ENCODE results near the gene TCFL5.

Gene TCFL5

DNA sequence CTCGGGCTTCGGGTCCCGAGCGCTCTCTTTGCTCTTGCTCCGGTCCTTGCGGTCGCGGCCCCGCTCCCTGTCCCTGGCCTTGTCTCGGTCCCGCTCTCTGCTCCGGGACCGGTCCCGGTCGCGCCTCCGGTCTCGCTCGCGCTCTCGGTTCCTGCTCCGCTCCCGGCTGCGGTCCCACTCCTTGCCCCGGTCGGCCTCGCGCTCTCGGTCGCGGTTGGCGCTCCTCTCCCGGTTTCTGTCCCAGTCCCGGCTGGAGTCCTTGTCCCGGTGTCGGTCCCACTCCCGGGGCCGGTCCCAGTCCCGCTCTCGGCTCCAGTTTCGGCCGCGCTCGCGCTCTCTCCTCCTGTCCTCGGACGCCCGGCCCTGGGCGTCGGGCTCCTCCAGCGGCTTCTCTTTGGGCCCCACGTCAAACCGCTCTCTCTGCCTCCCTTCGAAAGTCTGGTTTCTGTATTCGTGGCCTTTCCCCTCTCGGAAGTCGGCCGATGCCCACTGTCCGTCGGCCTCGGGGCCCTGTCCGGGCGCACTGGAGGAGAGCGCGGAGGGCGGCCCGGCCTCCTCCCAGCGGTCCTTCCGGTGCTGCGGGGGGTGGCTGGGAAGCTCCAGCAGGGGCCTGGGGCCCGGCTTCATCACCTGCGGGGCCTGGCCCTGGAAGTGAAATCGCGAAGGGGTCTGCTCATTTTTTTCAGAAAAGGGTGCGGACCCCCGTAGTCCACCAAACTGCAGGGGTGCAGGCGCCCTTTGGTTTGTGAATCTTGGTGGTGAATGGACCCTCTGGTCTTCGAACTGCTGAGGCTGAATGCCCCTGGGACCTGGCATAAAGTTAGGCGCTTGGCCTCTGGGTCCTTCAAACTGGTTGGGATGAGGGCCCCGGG lies 17.9 kb upstream of the TCFL5 start:
- Mint-ChIP-seq H3K4me3 (no peak overlapping the region), H3K27me3 (ENCODE audit: low read depth, poor library complexity) (peaks cover 12% of the 10 kb centered on the region), H3K36me3 (ENCODE audit: low read depth) (peaks cover 25% of the 10 kb centered on the region), H3K27ac (no peak overlapping the region), H3K9me3 (peaks cover 4% of the 10 kb centered on the region), H3K4me1 (peaks cover 53% of the 10 kb centered on the region)
- TF ChIP-seq CTCF (IDR thresholded peaks at IDR 0.05): no peak
- no peak for DNase-seq

DNA sequence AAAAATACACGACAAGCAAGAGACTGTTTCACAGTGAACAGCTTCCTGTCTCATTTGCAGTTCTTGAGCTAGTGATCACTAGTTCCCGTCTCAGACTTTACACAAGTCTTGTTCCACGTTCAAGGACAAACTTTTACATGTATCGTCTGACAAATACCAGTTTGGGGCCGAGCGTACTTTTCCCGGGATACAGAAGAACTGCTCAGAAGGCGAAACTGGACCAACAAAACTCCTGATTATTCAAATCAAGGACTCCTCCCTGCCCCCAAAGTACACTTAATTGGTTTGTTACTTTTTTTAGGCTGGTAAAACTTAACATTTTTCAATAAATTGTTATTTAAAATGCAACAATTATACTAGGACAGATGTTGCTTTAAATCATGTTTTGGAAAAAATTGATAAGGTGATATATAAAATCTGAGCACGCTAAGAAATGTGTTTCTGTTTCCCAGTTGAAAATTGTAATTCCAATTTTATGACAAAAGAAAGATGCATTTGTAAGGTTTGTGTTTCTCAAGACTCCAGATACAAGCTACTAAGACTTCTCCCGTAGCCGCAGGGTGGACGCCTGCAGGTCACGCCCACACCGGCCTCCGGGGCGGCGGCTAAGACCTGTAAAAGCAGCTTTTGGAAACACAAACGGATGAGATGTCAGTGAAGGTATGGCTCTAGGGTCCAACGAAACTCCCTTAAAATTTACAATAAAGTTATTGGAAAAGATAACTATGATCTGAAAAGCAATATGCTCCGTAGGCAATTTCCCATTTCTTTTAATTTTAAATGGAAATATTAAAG lies 16.8 kb upstream of the TCFL5 start:
- H3K27me3 Mint-ChIP-seq (ENCODE audit: low read depth, poor library complexity): peaks cover 12% of the 10 kb centered on the region
- DNase-seq: no peak
- peaks cover 22% of the 10 kb centered on the region for H3K36me3 Mint-ChIP-seq (ENCODE audit: low read depth)
- TF ChIP-seq CTCF (IDR thresholded peaks at IDR 0.05): no peak
- H3K4me1 Mint-ChIP-seq: peaks cover 54% of the 10 kb centered on the region
- no peak overlapping the region for H3K27ac Mint-ChIP-seq
- H3K4me3 Mint-ChIP-seq: no peak overlapping the region
- peaks cover 8% of the 10 kb centered on the region for H3K9me3 Mint-ChIP-seq

DNA sequence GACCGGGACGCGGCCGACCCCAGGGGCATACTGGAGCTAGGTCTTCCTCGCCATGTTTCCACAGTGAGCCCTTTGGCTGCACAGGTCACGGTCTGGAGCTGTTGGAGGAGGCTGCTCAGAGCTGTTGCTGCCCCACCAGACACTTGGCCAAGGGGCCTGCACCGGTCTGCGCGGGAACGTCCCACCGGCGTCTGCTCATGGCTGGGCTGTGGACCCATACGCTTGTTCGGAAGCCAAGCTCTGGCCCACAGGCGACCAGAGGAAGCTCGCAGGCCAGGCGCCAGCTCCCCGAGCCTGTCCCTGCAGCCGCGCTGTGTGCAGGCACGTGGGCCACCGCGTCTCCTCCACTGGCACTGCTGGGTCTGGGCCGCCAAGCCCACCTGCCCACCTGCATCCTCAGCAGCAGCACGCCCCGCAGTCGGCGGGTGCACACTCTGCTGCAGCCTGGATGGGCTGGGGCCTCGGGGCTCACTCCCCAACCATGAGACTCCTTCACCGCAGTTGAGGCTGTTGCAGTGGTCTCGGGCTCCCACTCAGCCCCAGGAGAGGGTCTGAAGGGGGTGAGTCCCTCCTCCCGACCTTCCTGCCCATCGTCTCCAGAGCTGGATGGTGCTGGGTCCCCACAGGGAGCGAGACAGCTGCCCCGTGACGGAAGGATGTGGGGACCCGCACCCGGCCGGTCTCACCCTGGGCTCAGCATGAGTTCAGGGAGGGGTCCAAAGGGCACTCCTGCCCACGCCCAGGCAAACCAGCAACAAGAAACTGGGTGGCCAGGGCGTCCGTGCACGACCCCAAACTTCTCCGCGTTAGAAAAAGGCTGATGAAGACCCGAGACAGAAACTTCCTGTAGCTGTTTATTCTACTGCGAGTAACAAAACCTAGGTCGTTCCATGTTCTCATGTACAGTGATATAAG lies 15.5 kb upstream of the TCFL5 start:
- no peak overlapping the region for H3K4me3 Mint-ChIP-seq
- H3K36me3 Mint-ChIP-seq (ENCODE audit: low read depth): peaks cover 20% of the 10 kb centered on the region
- H3K27ac Mint-ChIP-seq: no peak overlapping the region
- H3K9me3 Mint-ChIP-seq: peaks cover 8% of the 10 kb centered on the region
- DNase-seq: no peak
- TF ChIP-seq CTCF (IDR thresholded peaks at IDR 0.05): no peak
- H3K27me3 Mint-ChIP-seq (ENCODE audit: low read depth, poor library complexity): peaks cover 14% of the 10 kb centered on the region
- H3K4me1 Mint-ChIP-seq: peaks cover 61% of the 10 kb centered on the region

DNA sequence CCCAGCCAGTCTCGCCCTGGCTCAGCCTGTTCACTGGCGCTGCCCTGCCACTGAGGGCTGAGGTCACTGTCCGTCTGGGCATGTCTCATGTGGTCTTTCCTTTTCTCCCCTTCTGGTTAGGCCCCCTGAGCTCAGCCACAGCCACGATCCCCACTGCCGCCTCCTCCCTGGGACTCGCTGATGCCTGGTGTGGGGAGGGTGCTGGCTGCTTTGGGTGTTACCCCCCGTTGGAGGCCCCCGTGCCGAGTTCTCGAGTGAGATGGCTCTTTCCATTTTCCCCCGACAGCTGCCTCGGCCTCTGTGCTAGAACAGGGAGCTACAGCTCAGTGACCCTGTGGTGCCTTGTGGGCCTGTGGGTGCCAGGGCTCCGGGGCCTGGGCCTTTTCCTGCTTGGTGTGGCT lies 14.9 kb upstream of the TCFL5 start:
- no peak for DNase-seq
- H3K36me3 Mint-ChIP-seq (ENCODE audit: low read depth): peaks cover 13% of the 10 kb centered on the region
- no peak for TF ChIP-seq CTCF (IDR thresholded peaks at IDR 0.05)
- H3K4me1 Mint-ChIP-seq: peaks cover 54% of the 10 kb centered on the region
- no peak overlapping the region for H3K4me3 Mint-ChIP-seq
- no peak overlapping the region for H3K27ac Mint-ChIP-seq
- H3K27me3 Mint-ChIP-seq (ENCODE audit: low read depth, poor library complexity): peaks cover 14% of the 10 kb centered on the region
- peaks cover 8% of the 10 kb centered on the region for H3K9me3 Mint-ChIP-seq

GRCh38 chr20:62875419-62876361 lies 14.1 kb upstream of the TCFL5 start:
- H3K27me3 Mint-ChIP-seq (ENCODE audit: low read depth, poor library complexity): peaks cover 14% of the 10 kb centered on the region
- H3K4me3 Mint-ChIP-seq: no peak overlapping the region
- H3K4me1 Mint-ChIP-seq: peaks cover 51% of the 10 kb centered on the region
- peak; percentile 71 for DNase-seq
- peak; percentile 18 for TF ChIP-seq CTCF (IDR thresholded peaks at IDR 0.05)
- H3K9me3 Mint-ChIP-seq: peaks cover 8% of the 10 kb centered on the region
- H3K36me3 Mint-ChIP-seq (ENCODE audit: low read depth): peaks cover 9% of the 10 kb centered on the region
- peak overlapping the region; percentile 93 for H3K27ac Mint-ChIP-seq

Measured in nephron progenitor cell (in vitro differentiated cells).